ENCODE measurements around the gene UTS2B.

DNA sequence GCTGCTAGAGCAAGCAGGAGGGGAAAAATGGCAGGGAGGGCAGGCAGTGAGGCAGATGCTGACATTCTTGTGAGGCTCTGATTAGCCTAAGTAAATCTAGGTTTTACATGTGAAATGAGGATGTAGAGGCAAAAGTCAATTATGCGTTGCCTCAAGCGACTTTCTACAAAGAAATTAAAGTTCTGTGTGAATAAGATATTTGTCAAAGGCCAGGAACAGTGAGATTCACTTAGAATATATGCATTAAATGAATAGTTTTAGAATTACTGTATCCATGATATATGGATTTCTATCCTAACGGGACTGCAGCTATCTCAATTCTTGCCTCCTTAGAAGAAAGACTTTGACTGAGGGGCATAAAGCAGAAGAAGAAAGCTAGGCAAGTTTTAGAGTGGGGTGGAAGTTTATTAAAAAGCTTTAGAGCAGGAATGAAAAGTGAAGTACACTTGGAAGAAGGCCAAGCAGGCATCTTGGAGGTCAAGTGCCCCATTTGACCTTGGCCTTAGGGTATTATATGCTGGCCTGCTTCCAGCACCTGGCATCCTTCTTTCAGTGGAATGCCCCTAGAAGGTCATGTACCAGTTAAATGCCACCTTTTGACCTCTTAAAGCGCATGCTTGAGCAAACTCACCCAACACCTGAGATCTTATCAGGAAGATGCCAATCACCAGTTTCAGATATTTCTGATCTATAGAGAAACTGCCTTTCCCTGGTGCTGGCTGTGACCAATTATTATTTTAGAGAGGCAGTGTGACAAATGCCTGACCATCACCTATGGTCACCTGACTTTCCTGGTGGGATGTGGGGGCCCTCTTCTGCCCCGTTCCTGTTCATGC lies 93.1 kb downstream of the UTS2B start:
- no peak for TF ChIP-seq YY1 (IDR thresholded peaks at IDR 0.05; ENCODE audit: insufficient read depth, insufficient read length)
- TF ChIP-seq ZNF274 (IDR thresholded peaks at IDR 0.05; ENCODE audit: low read depth, low read length), result no peak

All from NT2/D1 (cell line).